Stimulated activated CD8-positive, alpha-beta memory T cell treated with anti-CD3 and anti-CD28 coated beads, Interleukin-7, amount 100 ng/mL, for 48 hours (primary cell): ENCODE measurements around the gene SUPT3H.

ENCODE experiments used
- DNase-seq, 2 donors: peaks; one replicate each; pipeline ENCODE4 v3.0.0-alpha.2; 2020; ENCODE audit warnings: low read depth in 1 of 2; ENCODE audit errors: extremely low read depth in 1 of 2

SUPT3H gene

DNA sequence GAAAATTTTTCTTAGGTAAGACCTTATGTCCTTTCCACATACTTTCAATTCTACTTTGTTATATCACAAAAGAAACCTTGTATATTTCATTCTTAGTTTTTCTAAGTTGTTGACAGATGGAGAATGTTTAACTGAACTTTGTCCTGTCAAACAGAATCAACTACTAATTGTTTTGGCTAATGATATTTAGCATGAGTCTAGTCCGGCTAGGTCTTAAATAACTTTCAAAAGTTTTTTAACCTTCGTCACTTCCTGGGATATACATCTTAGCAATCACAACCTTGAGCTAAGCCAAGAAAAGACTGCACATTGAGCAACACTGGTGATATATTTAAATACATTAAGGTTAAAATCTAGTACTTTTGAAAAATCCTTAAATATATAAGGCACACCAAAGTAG lies 112.5 kb downstream of the SUPT3H start:
- DNase-seq: no peak

DNA sequence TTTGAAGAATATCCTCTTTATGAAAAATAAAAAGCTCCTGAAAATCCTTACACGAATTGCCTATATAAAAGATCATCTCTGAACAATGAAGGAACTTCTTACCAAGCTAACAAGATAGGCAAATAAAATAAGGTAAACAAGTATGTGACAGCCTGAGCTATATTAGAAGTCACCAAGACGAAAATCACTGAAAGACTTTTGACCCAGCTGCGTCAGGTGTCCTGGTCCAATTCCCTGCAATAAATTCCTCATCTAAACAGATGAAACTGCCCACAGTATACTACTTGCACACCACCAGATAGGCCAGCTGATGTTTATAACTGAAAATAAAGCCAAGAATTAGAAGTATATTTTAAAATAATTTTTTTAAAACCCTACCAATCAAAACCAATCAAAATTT lies 117.0 kb downstream of the SUPT3H start:
- DNase-seq: no peak

- DNase-seq: no peak
Measured at GRCh38 chr6:45256697-45257695, 120.7 kb downstream of the SUPT3H start.

DNA sequence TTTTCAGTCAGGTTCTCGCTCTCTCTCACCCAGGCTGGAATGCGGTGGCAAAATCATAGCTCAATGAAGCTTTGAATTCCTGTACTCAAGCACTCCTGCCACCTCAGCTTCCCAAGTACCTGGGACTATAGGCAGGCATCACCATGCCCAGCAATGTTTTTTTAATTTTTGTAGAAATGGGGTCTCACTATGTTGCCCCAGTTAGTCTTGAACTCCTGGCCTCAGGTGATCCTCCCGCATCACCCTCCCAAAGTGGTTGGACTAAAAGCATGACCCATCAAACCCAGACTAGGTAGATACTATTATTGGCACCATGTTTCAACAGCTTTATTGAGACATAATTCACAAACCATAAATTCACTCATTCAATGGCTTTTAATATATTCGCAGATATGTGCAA lies 122.3 kb downstream of the SUPT3H start:
- DNase-seq: no peak

GRCh38 chr6:45254253-45254652 lies 123.5 kb downstream of the SUPT3H start:
- DNase-seq: no peak

- no peak for DNase-seq
Measured at GRCh38 chr6:45253453-45253852, 124.3 kb downstream of the SUPT3H start.

GRCh38 chr6:45231660-45232059 lies 146.1 kb downstream of the SUPT3H start:
- no peak for DNase-seq

DNA sequence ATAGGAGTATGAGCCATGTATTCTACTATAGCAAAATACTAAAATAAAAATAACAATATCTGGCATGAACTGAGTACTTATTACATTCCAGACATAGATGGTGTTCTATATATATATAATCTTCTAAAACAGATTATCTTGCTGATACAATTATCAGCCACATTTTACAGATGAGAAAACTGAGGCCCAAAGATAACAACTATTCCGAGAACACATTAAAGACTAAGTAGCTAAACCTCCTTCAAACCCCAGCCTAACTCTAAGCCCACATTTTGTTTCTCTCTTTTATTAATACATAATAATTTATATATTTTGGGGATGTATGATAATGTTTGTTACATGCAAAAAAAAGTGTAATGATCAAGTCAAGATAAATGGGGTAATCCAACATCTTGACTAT lies 148.3 kb downstream of the SUPT3H start:
- DNase-seq: no peak

DNA sequence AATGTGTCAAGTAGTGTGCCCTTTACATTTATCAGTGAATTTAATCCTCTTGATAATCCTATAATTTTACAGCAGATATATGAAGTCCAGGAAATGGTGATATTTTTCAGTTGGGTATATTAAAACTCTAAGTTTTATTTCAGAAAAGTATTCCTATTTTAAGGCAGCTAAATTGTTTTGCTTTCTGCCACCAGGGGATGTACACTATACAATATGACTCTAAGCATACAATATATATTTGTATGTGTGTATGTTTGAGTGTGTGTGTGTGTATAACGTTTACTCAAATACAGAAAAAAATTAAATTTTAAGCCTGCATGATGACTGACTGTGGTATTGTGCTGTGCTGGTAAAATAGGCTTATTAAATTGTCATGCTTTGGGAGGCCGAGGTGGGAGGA lies 151.7 kb downstream of the SUPT3H start:
- no peak for DNase-seq

DNA sequence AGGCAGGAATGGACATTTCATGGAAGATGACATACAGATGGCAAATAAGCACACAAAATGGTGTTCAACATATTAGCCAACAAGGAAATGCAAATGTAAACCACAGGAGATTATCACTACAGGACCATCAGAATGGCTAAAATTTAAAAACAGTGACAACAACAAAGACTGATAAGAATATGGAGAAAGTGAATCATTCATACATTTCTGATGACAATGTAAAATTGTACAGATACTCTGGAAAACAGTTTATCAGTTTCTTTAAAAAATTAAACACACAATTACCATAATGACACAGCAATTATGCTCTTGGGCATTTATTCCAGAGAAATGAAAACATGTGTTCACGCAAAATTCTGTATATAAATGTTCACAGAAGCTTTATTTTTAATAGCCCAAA lies 155.4 kb downstream of the SUPT3H start:
- DNase-seq: no peak

- DNase-seq: no peak
Measured at GRCh38 chr6:45215759-45216158, 162.0 kb downstream of the SUPT3H start.

GRCh38 chr6:45212976-45213375 lies 164.8 kb downstream of the SUPT3H start:
- no peak for DNase-seq

- DNase-seq: no peak
Measured at GRCh38 chr6:45209762-45210161, 168.0 kb downstream of the SUPT3H start.

- DNase-seq: no peak
Measured at GRCh38 chr6:45206793-45207492, 170.8 kb downstream of the SUPT3H start.

GRCh38 chr6:45201484-45201883 lies 176.2 kb downstream of the SUPT3H start:
- no peak for DNase-seq

DNA sequence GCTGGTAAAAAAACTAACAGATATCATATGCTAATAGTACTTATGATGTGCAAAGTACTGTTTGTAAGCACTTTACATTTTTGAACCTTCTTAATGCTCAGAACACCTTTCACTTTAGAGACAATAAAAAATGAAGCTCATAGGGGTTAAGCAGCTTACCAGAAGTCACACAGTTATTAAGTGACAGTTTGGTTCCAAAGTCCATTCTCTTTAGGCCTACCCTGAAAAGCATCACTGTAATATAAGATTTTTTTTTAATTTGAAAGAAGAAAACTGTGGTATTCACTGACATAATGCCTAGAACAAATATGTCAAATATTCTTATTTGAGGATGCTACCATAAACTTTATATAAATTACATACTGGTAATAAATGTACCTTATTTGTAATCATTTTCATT lies 177.2 kb downstream of the SUPT3H start:
- no peak for DNase-seq

GRCh38 chr6:45199554-45199953 lies 178.2 kb downstream of the SUPT3H start:
- no peak for DNase-seq

GRCh38 chr6:45196121-45196520 lies 181.6 kb downstream of the SUPT3H start:
- no peak for DNase-seq

- no peak for DNase-seq
Measured at GRCh38 chr6:45195137-45195536, 182.6 kb downstream of the SUPT3H start.

DNA sequence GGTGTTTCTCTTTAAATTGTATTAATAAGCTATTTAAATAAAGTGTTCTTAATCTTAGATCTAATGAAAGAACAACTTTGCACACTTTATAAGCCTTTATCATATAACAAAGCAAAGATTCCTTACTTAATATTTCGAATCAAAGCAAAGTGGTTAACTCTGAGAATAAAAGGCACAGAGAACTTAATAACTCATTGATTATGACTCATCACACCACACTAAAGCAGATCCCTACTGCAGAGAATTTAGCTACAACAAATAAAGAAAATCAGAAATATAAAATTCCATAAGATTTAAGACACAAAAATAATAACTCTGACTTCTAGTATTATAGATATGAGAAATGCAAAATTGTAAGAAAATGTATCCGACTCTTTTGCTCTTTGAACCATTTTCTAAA lies 185.2 kb downstream of the SUPT3H start:
- DNase-seq: no peak

DNA sequence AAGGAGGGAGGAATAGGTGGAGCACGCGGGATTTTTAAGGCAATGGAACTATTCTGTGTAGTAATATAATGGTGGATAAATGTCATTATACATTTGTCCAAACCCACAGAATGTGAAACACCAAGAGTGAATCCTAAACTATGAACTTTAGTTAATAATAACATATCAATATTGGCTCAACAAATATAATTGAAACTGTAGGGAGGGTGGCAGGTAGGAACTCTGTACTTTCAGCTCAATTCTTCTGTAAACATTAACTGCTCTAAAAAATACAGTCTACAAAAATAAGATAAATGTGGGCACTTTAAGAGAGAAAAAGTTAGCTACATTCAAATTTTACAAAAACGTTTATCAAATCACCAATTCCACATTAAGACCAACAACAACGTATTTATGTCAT lies 186.3 kb downstream of the SUPT3H start:
- DNase-seq: no peak

GRCh38 chr6:45187836-45188235 lies 189.9 kb downstream of the SUPT3H start:
- DNase-seq: peak in 1 of 2 donors; percentile 25
